Neural crest cell (in vitro differentiated cells): Measurements from ENCODE around the gene PFKL. TPM values are rescaled to one million over a fixed set of nuclear protein-coding genes. Genes with fewer than 3 reads are reported as not detected.

Experiments used
- DNase-seq: peaks from one replicate; pipeline ENCODE4 v3.0.0; 2021; ENCODE audit warnings: low read depth, mixed read lengths, low spot score
- H3K27ac Mint-ChIP-seq: one replicate; pipeline ENCODE4 v1.8.0; 2021; ENCODE audit warnings: mild to moderate bottlenecking, mixed read lengths; ENCODE audit not compliant: unreplicated experiment
- H3K27me3 Mint-ChIP-seq: 2 replicates; pipeline ENCODE4 v1.8.0; 2021; ENCODE audit warnings: low read depth, mild to moderate bottlenecking, mixed read lengths
- H3K36me3 Mint-ChIP-seq: 2 replicates; pipeline ENCODE4 v1.8.0; 2021; ENCODE audit warnings: low read depth, mild to moderate bottlenecking, mixed read lengths
- H3K4me1 Mint-ChIP-seq: 2 replicates; pipeline ENCODE4 v1.8.0; 2021; ENCODE audit warnings: mixed read lengths
- H3K4me3 Mint-ChIP-seq: one replicate; pipeline ENCODE4 v1.8.0; 2021; ENCODE audit warnings: mild to moderate bottlenecking, mixed read lengths
- H3K9me3 Mint-ChIP-seq: 2 replicates; pipeline ENCODE4 v1.8.0; 2021; ENCODE audit warnings: mixed read lengths
- CTCF ChIP-seq: fragments of 200-600 bp; sonication (generic); conservative IDR thresholded peaks from 2 replicates; pipeline ENCODE4 v1.5.0; 2021; ENCODE audit warnings: antibody characterized with exemption, mild to moderate bottlenecking
- total RNA-seq: library from RNA; stranded (reverse); gene quantifications from 2 replicates; pipeline ENCODE4 v1.2.1, GENCODE V29; 2021

PFKL gene
- total RNA-seq, 1 donor from 2014 or later = 96.1 TPM

- H3K27me3 Mint-ChIP-seq = peaks cover 27% of the 10 kb centered on the region
- TF ChIP-seq CTCF = no peak
- H3K27ac Mint-ChIP-seq = no peak overlapping the region
- no peaks in the 10 kb centered on the region for H3K4me1 Mint-ChIP-seq
- no peak overlapping the region for H3K4me3 Mint-ChIP-seq
- no peaks in the 10 kb centered on the region for H3K36me3 Mint-ChIP-seq
- no peak for DNase-seq
- peaks cover 6% of the 10 kb centered on the region for H3K9me3 Mint-ChIP-seq
These were observed 66.2 kb downstream of the PFKL start for GRCh38 chr21:44365967-44366585.

- H3K4me1 Mint-ChIP-seq = no peaks in the 10 kb centered on the region
- no peak overlapping the region for H3K4me3 Mint-ChIP-seq
- peaks cover 6% of the 10 kb centered on the region for H3K9me3 Mint-ChIP-seq
- peaks cover 31% of the 10 kb centered on the region for H3K27me3 Mint-ChIP-seq
- no peak for DNase-seq
- no peak for TF ChIP-seq CTCF
- no peaks in the 10 kb centered on the region for H3K36me3 Mint-ChIP-seq
- peak overlapping the region; percentile 35 for H3K27ac Mint-ChIP-seq
These were observed 66.8 kb downstream of the PFKL start for GRCh38 chr21:44366586-44367211.

- H3K27ac Mint-ChIP-seq = no peak overlapping the region
- H3K9me3 Mint-ChIP-seq = no peaks in the 10 kb centered on the region
- no peak overlapping the region for H3K4me3 Mint-ChIP-seq
These were observed 69.0 kb downstream of the PFKL start for GRCh38 chr21:44368711-44369446.

GRCh38 chr21:44370027-44370735, 70.3 kb downstream of the PFKL start:
- Mint-ChIP-seq H3K36me3 (no peaks in the 10 kb centered on the region), H3K27me3 (peaks cover 35% of the 10 kb centered on the region), H3K4me3 (no peak overlapping the region)

More at GRCh38 chr21:44368711-44369446, 69.0 kb downstream of the PFKL start:
- no peaks in the 10 kb centered on the region for H3K4me1 Mint-ChIP-seq
- no peaks in the 10 kb centered on the region for H3K36me3 Mint-ChIP-seq
- TF ChIP-seq CTCF = no peak
- H3K27me3 Mint-ChIP-seq = peaks cover 32% of the 10 kb centered on the region
- DNase-seq = no peak

More at GRCh38 chr21:44370027-44370735, 70.3 kb downstream of the PFKL start:
- H3K4me1 Mint-ChIP-seq = no peaks in the 10 kb centered on the region
- H3K27ac Mint-ChIP-seq = no peak overlapping the region
- no peak for TF ChIP-seq CTCF
- H3K9me3 Mint-ChIP-seq = no peaks in the 10 kb centered on the region
- peak; percentile 45 for DNase-seq
